GM15510 (cell line): ENCODE data around the gene HIPK2.

ENCODE experiments used
- POLR2A ChIP-seq: IDR thresholded peaks from 3 replicates; pipeline ENCODE4 v1.6.1; 2011; ENCODE audit warnings: borderline replicate concordance; ENCODE audit not compliant: insufficient read length; ENCODE audit errors: extremely low read depth

HIPK2 gene

GRCh38 chr7:139768249-139768824 lies 9.5 kb downstream of the HIPK2 start:
- no peak for TF ChIP-seq POLR2A

GRCh38 chr7:139767561-139767982 lies 10.2 kb downstream of the HIPK2 start:
- no peak for TF ChIP-seq POLR2A

- no peak for TF ChIP-seq POLR2A
Observed at GRCh38 chr7:139765143-139765542, 12.7 kb downstream of the HIPK2 start.

GRCh38 chr7:139763330-139763729 lies 14.5 kb downstream of the HIPK2 start:
- TF ChIP-seq POLR2A, result no peak

GRCh38 chr7:139762886-139763285 lies 14.9 kb downstream of the HIPK2 start:
- TF ChIP-seq POLR2A, result no peak

DNA sequence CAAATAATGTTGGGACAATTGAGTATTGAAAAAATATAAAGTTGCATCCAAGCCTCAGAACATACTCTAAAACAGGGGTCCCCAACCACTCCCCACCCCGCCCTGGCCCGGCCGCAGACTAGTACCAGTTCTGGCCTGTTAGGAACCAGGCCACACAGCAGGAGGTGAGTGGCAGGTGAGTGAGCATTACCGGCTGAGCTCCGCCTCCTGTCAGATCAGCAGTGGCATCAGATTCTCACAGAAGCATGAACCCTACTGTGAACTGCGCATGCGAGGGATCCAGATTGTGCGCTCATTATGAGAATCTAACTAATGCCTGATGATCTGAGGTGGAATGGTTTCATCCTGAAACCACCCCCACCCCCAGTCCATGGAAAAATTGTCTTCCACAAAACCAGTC lies 19.4 kb downstream of the HIPK2 start:
- TF ChIP-seq POLR2A, result no peak

GRCh38 chr7:139757968-139758367 lies 19.8 kb downstream of the HIPK2 start:
- TF ChIP-seq POLR2A, result no peak

- no peak for TF ChIP-seq POLR2A
Observed at GRCh38 chr7:139753693-139754111, 24.1 kb downstream of the HIPK2 start.

GRCh38 chr7:139753081-139753692 lies 24.6 kb downstream of the HIPK2 start:
- no peak for TF ChIP-seq POLR2A

DNA sequence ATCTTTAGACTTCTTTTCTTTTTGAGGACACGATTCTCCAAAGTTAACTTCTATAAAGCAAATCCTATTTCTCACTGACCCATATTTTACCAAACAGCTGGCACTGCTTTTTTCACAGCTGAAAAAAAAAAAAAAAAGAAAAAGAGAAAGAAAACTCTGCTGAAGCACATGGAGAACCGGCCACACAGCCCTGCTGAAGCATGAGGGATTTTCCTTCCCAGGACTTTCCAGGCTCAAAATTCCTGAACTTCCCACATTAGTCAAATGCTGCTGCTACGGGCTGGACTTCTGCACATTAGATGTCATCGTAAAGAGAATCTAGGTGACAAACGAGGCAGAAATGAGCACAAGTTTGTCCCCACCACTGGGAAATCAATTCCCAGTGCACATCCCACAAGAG lies 25.2 kb downstream of the HIPK2 start:
- TF ChIP-seq POLR2A, result no peak

DNA sequence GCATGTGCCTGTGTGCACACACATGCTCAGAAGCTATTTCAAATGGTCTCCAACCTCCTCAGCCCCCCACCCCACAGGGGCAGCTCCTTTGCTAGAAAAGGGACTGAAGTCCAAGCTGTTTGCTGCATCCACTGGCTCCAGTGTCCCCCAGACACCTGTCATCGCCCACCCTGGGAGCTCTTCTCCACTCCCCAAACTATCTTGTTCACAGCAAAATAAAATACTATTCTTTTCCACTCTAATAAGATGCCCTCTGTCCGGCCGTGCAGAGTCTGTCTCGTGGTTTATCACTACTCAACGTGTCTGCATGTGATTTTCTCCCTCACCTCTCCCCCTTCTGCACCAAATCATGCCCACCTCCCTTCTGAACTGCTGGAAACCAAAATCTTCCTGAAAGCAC lies 25.6 kb downstream of the HIPK2 start:
- TF ChIP-seq POLR2A, result no peak

- TF ChIP-seq POLR2A, result no peak
Observed at GRCh38 chr7:139750459-139751095, 27.2 kb downstream of the HIPK2 start.

- TF ChIP-seq POLR2A, result no peak
Observed at GRCh38 chr7:139749545-139749944, 28.3 kb downstream of the HIPK2 start.

- no peak for TF ChIP-seq POLR2A
Observed at GRCh38 chr7:139748941-139749340, 28.9 kb downstream of the HIPK2 start.

DNA sequence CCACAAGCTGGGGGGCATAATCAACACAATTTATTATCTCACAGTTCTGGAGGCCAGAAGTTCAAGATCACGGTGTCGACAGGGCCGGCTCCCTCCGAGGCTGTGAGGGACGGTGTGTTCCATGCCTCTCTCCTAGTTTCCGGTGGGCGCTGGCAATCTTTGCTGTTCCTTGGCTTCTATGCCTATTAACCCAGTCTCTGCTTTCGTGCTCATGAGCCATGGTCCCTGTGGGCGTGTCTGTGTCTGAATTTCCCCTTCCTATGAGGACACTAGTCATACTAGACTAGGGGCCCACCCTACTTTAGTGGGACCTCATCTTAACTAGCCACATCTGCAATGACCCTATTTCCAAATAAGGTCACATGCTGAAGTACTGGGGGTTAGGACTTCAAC lies 29.4 kb downstream of the HIPK2 start:
- no peak for TF ChIP-seq POLR2A
